ENCODE results near the gene INPP5A.

Gene INPP5A

DNA sequence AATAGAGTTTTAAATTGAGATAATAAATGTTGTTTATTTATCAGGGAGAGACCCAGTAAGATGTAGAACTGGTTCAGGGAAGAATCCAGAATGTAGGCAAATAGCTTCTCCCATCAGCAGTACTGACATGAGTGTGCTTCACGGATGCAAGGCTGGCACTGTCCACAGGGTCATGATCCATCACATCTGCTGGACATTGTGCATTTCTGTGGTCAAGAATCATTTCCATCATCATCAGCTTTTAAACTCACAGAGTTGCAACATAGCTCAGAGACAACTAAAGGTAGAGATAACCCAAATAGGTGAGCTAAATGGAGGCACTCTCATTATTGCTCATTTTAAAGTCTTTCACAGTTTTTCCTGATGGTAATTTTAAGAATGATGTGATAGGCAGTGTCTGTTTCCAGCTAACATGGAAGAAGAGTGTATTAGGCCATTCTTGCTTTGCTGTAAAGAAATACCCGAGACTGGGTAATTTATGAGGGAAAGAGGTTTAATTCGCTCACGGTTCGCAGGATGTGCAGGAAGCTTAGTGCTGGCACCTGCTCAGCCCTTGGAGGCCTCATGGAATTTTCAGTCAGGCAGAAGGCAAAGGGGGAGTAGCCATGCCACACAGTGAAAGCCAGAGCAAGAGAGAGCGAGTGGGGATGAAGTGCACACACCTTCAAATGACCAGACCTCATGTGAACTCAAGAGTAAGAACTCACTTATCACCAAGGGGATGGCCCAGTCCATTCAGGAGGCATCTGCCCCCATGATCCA lies 80.8 kb downstream of the INPP5A start:
- no peak for DNase-seq (ENCODE audit: low spot score)
- TF ChIP-seq CTCF (IDR thresholded peaks at IDR 0.05; ENCODE audit: borderline replicate concordance, control extremely low read depth, extremely low read depth, insufficient read depth, missing control alignments), result no peak
- in situ Hi-C loops (cut with MboI; ENCODE audit: low sequenced_read_pairs, unreplicated experiment), result no loop called here

DNA sequence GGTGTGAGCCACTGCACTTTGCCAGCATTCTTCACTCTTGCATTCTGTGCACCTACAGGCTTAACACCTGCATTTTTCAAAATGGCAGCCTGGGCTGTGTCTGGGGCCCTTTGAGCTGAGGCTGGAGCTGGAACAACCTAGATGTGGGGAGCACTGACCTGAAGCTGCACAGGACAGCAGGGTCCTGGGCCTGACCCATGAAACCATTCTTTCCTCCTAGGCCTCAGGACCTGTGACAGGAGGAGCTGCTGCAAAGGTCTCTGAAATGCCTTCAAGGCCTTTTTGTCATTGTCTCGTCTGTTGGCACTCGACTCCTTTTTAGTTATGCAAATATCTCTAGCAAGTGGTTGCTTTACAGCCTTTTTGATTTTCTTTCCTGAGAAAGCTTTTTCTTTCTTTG lies 82.3 kb downstream of the INPP5A start:
- no peak for TF ChIP-seq CTCF (IDR thresholded peaks at IDR 0.05; ENCODE audit: borderline replicate concordance, control extremely low read depth, extremely low read depth, insufficient read depth, missing control alignments)
- in situ Hi-C loops (cut with MboI; ENCODE audit: low sequenced_read_pairs, unreplicated experiment), result no loop called here
- DNase-seq (ENCODE audit: low spot score), result no peak

- in situ Hi-C loops (cut with MboI; ENCODE audit: low sequenced_read_pairs, unreplicated experiment), result no loop called here
- TF ChIP-seq CTCF (IDR thresholded peaks at IDR 0.05; ENCODE audit: borderline replicate concordance, control extremely low read depth, extremely low read depth, insufficient read depth, missing control alignments), result no peak
- DNase-seq (ENCODE audit: low spot score), result no peak
These were observed 86.7 kb downstream of the INPP5A start for GRCh38 chr10:132624061-132624846.

DNA sequence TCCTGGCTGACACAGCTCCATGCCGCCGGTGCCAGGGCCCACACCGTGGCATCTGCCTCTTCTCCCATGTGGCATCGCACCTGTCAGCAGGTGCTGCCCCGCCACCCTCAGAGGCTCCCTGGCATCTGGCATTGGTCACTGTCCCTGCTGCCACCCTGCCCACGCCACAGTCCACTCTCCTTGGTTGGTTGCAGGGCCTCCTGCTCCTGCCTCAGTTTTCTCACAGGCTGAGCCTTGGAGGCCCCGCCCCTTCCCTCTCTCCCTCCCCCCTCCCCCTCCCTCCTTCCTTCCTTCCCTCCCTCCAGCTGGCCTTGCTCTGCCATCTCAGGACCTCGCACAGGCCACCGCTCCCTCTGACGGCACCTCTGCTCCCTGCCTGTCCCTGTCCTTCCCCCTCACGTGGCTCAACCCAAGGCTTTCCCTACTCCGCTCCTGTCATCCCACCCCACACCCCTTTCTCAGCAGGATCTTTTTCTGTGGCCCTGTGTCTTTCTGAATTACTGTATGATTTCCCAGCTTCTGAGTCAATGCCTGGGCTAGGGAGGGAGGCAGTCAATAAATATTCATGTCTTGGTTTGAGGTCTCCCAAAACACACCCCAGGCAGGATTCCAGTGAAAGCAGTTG lies 87.4 kb downstream of the INPP5A start:
- no peak for DNase-seq (ENCODE audit: low spot score)
- in situ Hi-C loops (cut with MboI; ENCODE audit: low sequenced_read_pairs, unreplicated experiment), result loop anchor here (25.0 kb wide), 1 partner anchor 413 kb away; no protein-coding TSS in a partner anchor
- no peak for TF ChIP-seq CTCF (IDR thresholded peaks at IDR 0.05; ENCODE audit: borderline replicate concordance, control extremely low read depth, extremely low read depth, insufficient read depth, missing control alignments)

DNA sequence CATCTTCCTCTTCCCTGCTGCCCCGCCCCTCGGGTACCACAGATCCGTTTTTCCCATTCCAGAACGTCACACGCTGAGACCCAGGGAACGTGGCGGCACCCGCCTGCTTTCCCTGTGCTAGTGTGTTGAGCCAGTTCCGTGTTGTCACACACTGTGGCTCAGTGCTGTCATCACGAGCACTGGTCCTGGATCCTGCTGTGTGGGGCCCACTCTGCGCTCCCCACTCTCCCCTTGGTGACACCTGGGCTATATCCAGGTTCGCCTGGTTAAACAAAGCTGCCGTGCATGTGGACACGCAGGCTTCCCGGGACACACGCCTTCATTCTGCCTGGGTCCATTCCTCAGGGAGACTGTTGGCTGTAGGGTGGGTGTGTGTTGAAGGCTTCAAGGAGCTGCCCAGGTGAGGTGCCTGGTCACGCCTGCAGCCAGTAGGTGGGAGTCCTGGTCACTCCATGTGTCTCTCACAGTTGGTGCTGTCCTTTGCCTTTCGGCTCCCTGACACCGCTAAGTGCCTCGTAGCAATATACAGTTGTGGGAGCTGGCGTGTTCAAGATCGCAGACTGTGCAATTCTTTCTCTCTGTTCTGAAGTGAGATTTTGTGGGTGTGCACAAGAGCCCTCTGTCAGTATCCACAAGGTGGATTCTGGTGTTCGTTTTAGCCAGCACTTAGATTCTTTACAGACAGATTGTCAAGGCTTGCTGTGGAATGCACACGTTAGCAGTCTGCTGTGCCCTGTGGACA lies 88.6 kb downstream of the INPP5A start:
- in situ Hi-C loops (cut with MboI; ENCODE audit: low sequenced_read_pairs, unreplicated experiment), result loop anchor here (25.0 kb wide), 1 partner anchor 414 kb away; no protein-coding TSS in a partner anchor
- DNase-seq (ENCODE audit: low spot score), result no peak
- TF ChIP-seq CTCF (IDR thresholded peaks at IDR 0.05; ENCODE audit: borderline replicate concordance, control extremely low read depth, extremely low read depth, insufficient read depth, missing control alignments), result no peak

Data from GM13976 (cell line).